GM12878 (cell line): ENCODE results near the gene ADAT3. TPM values are rescaled to one million over a fixed set of nuclear protein-coding genes. Genes with fewer than 3 reads are reported as not detected.

Source experiments
- JUND ChIP-seq: IDR thresholded peaks from 2 replicates; pipeline ENCODE4 v1.6.1; 2012; ENCODE audit warnings: low read depth, mild to moderate bottlenecking, low read length, improper control_type of control experiment, moderate library complexity
- MYB ChIP-seq: fragments of 150-350 bp; IDR thresholded peaks from 2 replicates; pipeline ENCODE4 v1.6.1; 2014; ENCODE audit warnings: mild to moderate bottlenecking, low read depth, low read length, borderline replicate concordance
- POLR2AphosphoS5 ChIP-seq: IDR thresholded peaks from 2 replicates; pipeline ENCODE4 v1.6.1; 2011; ENCODE audit warnings: mild to moderate bottlenecking, low read length, inconsistent platforms
- ZBTB40 ChIP-seq: fragments of 450-650 bp; IDR thresholded peaks from 2 replicates; pipeline ENCODE4 v1.6.1; 2016; ENCODE audit warnings: mild to moderate bottlenecking, moderate library complexity, borderline replicate concordance
- ZNF274 ChIP-seq: IDR thresholded peaks from one replicate; pipeline ENCODE4 v1.8.0; 2011; ENCODE audit not compliant: insufficient read length, insufficient read depth
- ZNF687 ChIP-seq: fragments of 450-650 bp; IDR thresholded peaks from 2 replicates; pipeline ENCODE4 v1.6.1; 2017; ENCODE audit warnings: mild to moderate bottlenecking, moderate library complexity
- polyA plus RNA-seq, 11 experiments: library from polyadenylated mRNA; depleted of rRNA in 4 of 11; unstranded in 6 of 11; stranded (reverse) in 5 of 11; fragments of >200 nt; fragmentation: Nextera tagmentation in 4 of 11; fragmentation: Illumina TruSeq in 1 of 11; extraction: Ambion mirVana in 4 of 11; extraction: Trizol in 1 of 11; gene quantifications; 1 replicate in 1 of 11; 2 replicates in 10 of 11; pipeline versions ENCODE4 v1.2.1 to v1.2.3, GENCODE V29; 2011 to 2016; ENCODE audit warnings: inconsistent platforms in 2 of 11, missing spikeins in 2 of 11, low read depth in 1 of 11
- total RNA-seq, 4 experiments: library from RNA; depleted of rRNA in 3 of 4; stranded (reverse); fragments of >200 nt in 3 of 4; fragmentation: Illumina TruSeq in 1 of 4; extraction: Trizol in 1 of 4; gene quantifications; 2 replicates each; pipeline versions ENCODE4 v1.2.1 to v1.2.3, GENCODE V29; 2013 to 2021

Gene ADAT3
- total and polyA plus RNA-seq, 10 of the 15 experiments (the other 5 are each of a cell fraction or from before 2014, with no cell fraction given), result 0.27 to 11.8 (median 7.7) TPM; not detected in 3

- TF ChIP-seq ZNF687 (no peak), POLR2AphosphoS5 (no peak), MYB (no peak), ZNF274 (no peak), ZBTB40 (no peak), JUND (no peak)
Measured at GRCh38 chr19:1867349-1867724, 37.9 kb upstream of the ADAT3 start (continued).
